Body of pancreas (tissue), 4 donors: ENCODE results near the gene INHBC. TPM values are rescaled to one million over a fixed set of nuclear protein-coding genes. Genes with fewer than 3 reads are reported as not detected.

Experiments used
- ATAC-seq: fragments of 150-250 bp; one replicate; pipeline ENCODE4 v1.9.1; 2016
- DNase-seq, 4 donors: peaks; one replicate each; pipeline ENCODE4 v3.0.0-alpha.2; 2019
- H3K27ac ChIP-seq, 4 donors: fragments of 200-600 bp; sonication (generic); 1 replicate in 3 of 4; 2 replicates in 1 of 4; pipeline versions ENCODE4 v1.5.1 to v1.6.1; 2016 to 2019; ENCODE audit warnings: mild to moderate bottlenecking in 1 of 4, mixed read lengths in 1 of 4, moderate library complexity in 1 of 4
- H3K27me3 ChIP-seq, 2 donors: fragments of 200-600 bp; sonication (generic); one replicate each; pipeline ENCODE4 v1.6.0; 2016; ENCODE audit warnings: mild to moderate bottlenecking in 1 of 2
- H3K36me3 ChIP-seq, 2 donors: fragments of 200-600 bp; sonication (generic); replicated peaks in 1 of 2; 2 replicates each; pipeline ENCODE4 v1.5.1; 2016; ENCODE audit warnings: low read depth in 2 of 2; ENCODE audit not compliant: insufficient read depth in 1 of 2
- H3K4me1 ChIP-seq: fragments of 200-600 bp; sonication (generic); one replicate; pipeline ENCODE4 v1.6.0; 2016
- H3K4me3 ChIP-seq, 2 donors: fragments of 200-600 bp; sonication (generic); 1 replicate in 1 of 2; 2 replicates in 1 of 2; pipeline ENCODE4 v1.5.1; 2016 to 2019
- H3K9me3 ChIP-seq, 3 donors: fragments of 200-600 bp; sonication (generic); 1 replicate in 2 of 3; 2 replicates in 1 of 3; pipeline ENCODE4 v1.5.1; 2016
- POLR2A ChIP-seq, 3 donors: fragments of 450-650 bp; IDR thresholded peaks; one replicate each; pipeline ENCODE4 v1.6.1; 2016; ENCODE audit warnings: antibody characterized with exemption in 3 of 3, mild to moderate bottlenecking in 2 of 3
- WGBS, 2 donors: methylation state at CpG; one replicate each; pipeline ENCODE4 v1.1.5; 2017; 5-methylcytosine and 5-hydroxymethylcytosine counted together
- intact Hi-C: fragments of 100-400 bp; cut with DNase I; formaldehyde crosslinking; loops from one replicate; pipeline ENCODE4 v1.15.1; 2023
- total RNA-seq, 2 donors: library from RNA; depleted of rRNA; stranded (reverse); fragments of >200 nt; gene quantifications; one replicate each; pipeline ENCODE4 v1.1.0, GENCODE V29; 2016
- TF ChIP-seq, protein P1 (sequence below), 7 experiments: fragments of 450-650 bp in 4 of 7; fragments of 200-600 bp in 3 of 7; sonication (generic) in 3 of 7; IDR thresholded peaks; one replicate each; pipeline ENCODE4 v1.5.1; 2016 to 2019; ENCODE audit warnings: antibody characterized with exemption in 7 of 7

Gene INHBC
- total RNA-seq, 2 donors from 2014 or later, result not detected

GRCh38 chr12:57473392-57473791 lies 38.8 kb downstream of the INHBC start:
- Histone ChIP-seq H3K36me3 (no peaks in the 10 kb centered on the region), H3K4me1 (peaks cover 15% of the 10 kb centered on the region), H3K4me3 (no peak overlapping the region), H3K9me3 (no peaks in the 10 kb centered on the region), H3K27me3 (peaks cover 0 to 17% of the 10 kb centered on the region in 2 donors), H3K27ac (no peak overlapping the region)
- ATAC-seq, result peak; percentile 73
- peak in 2 of 4 donors; percentile 37 to 43 for DNase-seq
- 37 to 41% methylated on average over 3 of the region's 3 CpGs for WGBS, 2 donors
- TF ChIP-seq, protein P1, sequence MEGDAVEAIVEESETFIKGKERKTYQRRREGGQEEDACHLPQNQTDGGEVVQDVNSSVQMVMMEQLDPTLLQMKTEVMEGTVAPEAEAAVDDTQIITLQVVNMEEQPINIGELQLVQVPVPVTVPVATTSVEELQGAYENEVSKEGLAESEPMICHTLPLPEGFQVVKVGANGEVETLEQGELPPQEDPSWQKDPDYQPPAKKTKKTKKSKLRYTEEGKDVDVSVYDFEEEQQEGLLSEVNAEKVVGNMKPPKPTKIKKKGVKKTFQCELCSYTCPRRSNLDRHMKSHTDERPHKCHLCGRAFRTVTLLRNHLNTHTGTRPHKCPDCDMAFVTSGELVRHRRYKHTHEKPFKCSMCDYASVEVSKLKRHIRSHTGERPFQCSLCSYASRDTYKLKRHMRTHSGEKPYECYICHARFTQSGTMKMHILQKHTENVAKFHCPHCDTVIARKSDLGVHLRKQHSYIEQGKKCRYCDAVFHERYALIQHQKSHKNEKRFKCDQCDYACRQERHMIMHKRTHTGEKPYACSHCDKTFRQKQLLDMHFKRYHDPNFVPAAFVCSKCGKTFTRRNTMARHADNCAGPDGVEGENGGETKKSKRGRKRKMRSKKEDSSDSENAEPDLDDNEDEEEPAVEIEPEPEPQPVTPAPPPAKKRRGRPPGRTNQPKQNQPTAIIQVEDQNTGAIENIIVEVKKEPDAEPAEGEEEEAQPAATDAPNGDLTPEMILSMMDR (IDR thresholded peaks at IDR 0.05), result no peak
- TF ChIP-seq POLR2A (IDR thresholded peaks at IDR 0.05), result no peak
- intact Hi-C loops, result no loop called here

DNA sequence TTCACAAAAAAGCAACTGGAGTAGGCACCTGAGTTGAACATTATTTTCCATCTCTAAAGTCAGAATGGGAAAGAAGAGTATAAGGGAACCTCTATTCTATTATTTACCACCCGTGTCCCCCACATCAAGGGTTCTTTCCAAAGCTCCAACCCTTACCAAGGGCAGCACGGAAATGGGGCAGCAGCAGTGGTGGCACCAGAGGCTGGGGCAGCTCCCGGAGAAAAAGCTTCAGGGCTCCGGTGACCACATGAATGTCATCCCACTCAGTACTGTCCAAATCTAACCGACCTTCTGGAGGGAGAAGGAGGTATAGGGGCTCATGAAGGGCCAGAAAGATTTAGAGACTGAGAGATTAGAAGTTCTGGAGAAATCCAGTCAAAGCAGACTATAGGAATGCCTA lies 39.3 kb downstream of the INHBC start:
- 80 to 92% methylated on average over 5 of the region's 5 CpGs for WGBS, 2 donors
- Histone ChIP-seq H3K4me3 (no peak overlapping the region), H3K27ac (no peak overlapping the region), H3K36me3 (no peaks in the 10 kb centered on the region), H3K27me3 (peaks cover 0 to 17% of the 10 kb centered on the region in 2 donors), H3K4me1 (peaks cover 15% of the 10 kb centered on the region), H3K9me3 (no peaks in the 10 kb centered on the region)
- ATAC-seq, result no peak
- DNase-seq, result no peak
- intact Hi-C loops, result no loop called here
- no peak for TF ChIP-seq POLR2A (IDR thresholded peaks at IDR 0.05)
- TF ChIP-seq, protein P1 (IDR thresholded peaks at IDR 0.05), result no peak

- ATAC-seq, result no peak
- H3K36me3 ChIP-seq, result no peaks in the 10 kb centered on the region
- no peak overlapping the region for H3K27ac ChIP-seq
- DNase-seq, result no peak
- no peak overlapping the region for H3K4me3 ChIP-seq
- 69 to 80% methylated on average over 8 of the region's 8 CpGs for WGBS, 2 donors
- TF ChIP-seq, protein P1 (IDR thresholded peaks at IDR 0.05), result no peak
- TF ChIP-seq POLR2A (IDR thresholded peaks at IDR 0.05), result no peak
- H3K27me3 ChIP-seq, result peaks cover 0 to 17% of the 10 kb centered on the region in 2 donors
- intact Hi-C loops, result no loop called here
- H3K4me1 ChIP-seq, result peaks cover 15% of the 10 kb centered on the region
- no peaks in the 10 kb centered on the region for H3K9me3 ChIP-seq
Measured at GRCh38 chr12:57474430-57474829, 39.8 kb downstream of the INHBC start.

DNA sequence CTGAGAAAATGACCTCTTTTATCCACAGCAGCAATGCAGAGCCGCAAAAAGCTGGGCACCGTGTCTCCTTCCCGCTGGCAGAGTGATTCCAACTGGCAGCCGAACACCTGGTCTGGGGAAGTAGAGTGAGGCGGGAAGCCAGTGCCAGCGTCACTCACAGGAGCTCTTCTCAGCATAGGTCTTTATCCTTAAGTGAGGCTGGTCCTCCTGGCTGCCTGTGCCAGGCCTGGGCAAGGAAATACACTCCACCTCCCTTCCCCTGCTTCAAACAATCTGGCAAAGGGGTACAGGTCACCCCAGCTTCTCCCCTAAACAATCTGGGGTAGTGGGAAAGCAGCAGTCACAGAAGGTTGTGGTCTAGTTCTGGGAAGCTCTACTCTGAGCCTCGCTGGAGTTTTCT lies 40.3 kb downstream of the INHBC start:
- H3K27ac ChIP-seq, result no peak overlapping the region
- H3K9me3 ChIP-seq, result no peaks in the 10 kb centered on the region
- no peaks in the 10 kb centered on the region for H3K36me3 ChIP-seq
- DNase-seq (no peak), ATAC-seq (no peak)
- no peak overlapping the region for H3K4me3 ChIP-seq
- peaks cover 15% of the 10 kb centered on the region for H3K4me1 ChIP-seq
- intact Hi-C loops, result no loop called here
- peaks cover 0 to 17% of the 10 kb centered on the region in 2 donors for H3K27me3 ChIP-seq
- 64 to 79% methylated on average over 4 to 7 of the region's 7 CpGs for WGBS, 2 donors
- TF ChIP-seq POLR2A (IDR thresholded peaks at IDR 0.05), result no peak
- TF ChIP-seq, protein P1 (IDR thresholded peaks at IDR 0.05), result no peak
